SKM-1 (cell line): ENCODE results near the gene GRP.
A peak's percentile ranks its signal among the peaks of the same experiment; 100 is the strongest.

ENCODE experiments used
- DNase-seq: peaks from one replicate; lab custom pipeline; 2025; ENCODE audit not compliant: unreplicated experiment; lab: John Stamatoyannopoulos, UW

The GRP gene

GRCh38 chr18:59267503-59268126, 47.7 kb downstream of the GRP start:
- DNase-seq, result no peak

- DNase-seq, result no peak
Observed at GRCh38 chr18:59268127-59268720, 48.3 kb downstream of the GRP start.

DNA sequence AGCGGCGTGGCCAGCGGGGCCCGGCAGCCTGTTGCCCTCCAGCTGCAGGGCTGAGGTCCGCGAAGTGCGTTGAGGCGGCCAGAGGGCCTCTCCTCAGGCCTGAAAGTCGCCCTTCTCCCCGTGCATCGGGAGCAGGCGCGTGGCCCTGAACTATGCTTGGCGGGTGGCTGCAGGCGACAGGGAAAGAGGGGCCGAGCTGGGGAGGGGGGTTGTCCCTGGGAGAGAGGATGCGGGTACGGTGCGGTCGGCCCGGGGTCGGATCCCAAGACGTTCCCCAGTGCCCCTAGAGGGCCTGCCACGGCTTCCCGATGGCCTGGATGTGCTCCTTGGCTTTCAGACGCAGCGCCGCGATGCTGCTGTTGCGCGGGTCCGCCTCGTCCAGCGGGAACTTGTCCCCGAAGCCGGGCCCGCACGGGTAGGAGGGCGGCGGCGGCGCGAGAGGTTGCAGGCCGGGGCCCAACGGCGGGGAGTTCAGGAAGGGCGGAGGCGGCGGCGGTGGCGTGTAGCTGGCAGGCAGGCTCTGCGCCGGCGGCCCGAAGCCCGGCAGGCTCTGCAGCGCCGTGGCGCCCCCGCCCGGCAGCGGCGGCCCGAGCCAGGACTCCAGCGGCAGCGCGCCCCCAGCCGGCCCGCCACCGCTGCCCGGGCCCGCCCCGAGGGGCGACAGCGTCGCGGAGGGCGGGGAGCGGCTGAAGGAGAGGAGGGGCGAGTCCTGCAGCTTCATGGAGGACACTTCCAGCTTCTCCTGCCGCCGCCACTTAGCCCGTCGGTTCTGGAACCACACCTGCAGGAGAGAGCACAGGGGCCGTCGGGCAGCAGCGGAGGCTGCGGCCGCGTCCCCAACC, 49.0 kb downstream of the GRP start:
- DNase-seq, result no peak

GRCh38 chr18:59269563-59270119, 49.7 kb downstream of the GRP start:
- no peak for DNase-seq

- DNase-seq, result no peak
Observed at GRCh38 chr18:59270689-59271257, 50.8 kb downstream of the GRP start.

DNA sequence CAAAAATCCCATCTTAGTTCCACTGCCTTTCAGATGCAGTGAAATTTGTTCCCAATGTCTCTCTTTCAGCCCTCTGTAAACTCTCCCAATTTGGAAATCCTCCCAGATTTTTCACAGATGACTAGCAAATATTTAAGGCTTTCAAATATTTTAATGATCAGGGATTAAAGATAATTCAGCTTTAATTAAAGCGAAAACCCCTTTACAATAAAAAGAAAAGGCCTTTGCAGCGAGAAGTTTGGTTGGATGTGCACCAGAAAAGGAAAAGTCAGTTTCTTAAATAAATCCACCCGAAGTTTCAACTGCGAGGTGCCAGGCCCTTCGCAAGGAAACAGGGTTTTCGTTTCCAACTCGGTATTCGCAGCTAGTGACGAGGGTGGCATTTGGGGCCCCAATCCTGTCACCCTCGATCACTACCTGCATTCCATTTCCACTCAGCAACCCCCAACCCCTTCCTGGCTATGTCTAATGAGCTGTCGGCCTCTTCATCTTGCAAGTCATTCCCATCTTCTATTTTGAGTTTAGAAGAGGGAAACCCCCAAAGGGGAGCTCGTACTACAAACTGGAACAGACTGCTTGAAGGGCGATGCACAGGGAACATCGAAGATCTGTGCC, 51.8 kb downstream of the GRP start:
- no peak for DNase-seq

GRCh38 chr18:59272221-59272888, 52.4 kb downstream of the GRP start:
- no peak for DNase-seq

- DNase-seq, result peak; percentile 86
Observed at GRCh38 chr18:59272891-59273758, 53.2 kb downstream of the GRP start, which contains the start of gene RAX. Gene RAX, minus strand, starts transcription at chr18:59273454. Its CDS starts 248 bp downstream, at chr18:59273206.

DNA sequence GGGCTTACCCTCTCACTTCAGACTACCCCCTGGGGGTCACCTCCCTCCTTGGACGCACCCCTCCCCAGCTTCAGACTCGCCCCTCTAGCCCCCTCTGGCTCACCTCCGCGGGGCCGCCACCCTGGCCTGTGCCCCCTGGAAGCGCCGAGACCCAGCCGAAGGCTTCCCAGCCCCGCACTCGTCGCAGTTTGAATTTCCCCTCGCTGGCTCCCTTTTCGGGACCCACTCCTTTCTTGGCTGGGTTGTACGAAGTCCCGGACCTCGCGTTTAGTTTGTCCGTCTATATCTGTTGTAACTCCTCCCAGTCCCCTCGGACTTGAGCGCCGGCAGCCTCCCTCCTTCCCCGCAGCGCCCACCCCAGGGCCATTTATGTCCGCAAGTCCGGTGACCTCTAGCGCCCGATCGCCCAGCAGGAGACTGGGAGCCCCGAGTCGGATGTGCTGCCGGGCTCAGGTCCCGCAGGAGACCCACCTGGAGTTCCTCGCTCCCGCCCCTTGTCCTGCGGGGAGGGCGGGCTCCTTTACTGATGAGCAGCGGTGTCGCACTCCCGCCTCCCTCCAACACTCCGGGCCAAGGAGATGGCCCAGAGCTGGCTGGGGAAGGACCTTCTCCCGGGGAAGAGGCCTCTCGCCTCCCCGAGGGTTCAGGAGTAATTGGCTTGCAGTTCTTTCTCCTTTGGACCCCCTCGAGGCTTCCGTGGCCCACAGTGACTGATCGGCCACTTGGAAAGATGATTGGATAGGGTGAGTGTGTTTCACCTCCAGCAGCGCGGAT, 54.0 kb downstream of the GRP start:
- no peak for DNase-seq

- DNase-seq, result no peak
Observed at GRCh38 chr18:59274533-59274928, 54.6 kb downstream of the GRP start.

DNA sequence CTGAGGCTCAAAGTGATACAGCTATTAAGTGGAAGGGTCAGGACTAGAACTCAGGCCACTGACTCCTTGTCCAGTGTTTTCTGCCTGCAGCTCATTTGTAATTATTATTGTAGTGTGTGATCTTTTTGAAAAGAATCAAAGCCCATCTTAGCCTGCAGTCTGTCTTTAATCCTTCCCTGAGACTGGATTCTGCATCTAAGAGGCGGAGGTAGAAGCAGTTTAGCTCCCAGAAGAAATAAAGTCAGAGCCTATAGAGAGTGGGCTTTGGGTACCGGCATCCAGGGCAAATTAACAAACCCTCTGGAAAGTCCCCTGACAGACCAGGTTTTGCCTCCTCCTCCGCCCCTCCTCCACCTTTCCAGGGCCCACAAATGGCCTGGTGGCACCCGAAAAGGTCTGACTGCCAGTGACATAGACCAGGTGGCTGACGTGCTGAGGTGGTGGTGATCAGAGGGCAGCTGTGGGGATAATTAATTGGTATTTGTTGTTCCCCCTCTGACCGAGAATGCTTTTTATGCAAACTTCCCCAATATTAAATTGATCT, 55.5 kb downstream of the GRP start:
- no peak for DNase-seq

DNA sequence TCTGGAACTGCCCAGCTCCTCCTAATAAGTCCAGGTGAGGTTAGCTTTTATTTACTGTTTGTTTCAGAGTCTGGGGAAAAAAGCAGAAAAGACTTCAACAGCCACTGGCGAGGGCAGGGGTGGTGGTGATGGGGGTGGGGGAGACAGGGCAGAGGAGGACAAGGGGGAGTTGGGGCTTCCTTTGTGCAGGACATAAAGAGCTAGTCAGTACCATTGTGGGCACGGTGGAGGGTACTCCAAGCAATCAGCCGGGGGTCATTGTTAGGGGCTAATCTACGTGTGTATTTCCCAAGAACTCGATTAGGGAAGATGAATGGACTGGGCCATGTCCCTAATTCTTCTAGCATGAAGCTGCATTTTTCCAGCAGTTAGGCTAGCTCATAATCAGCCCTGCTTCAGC, 56.1 kb downstream of the GRP start:
- DNase-seq, result no peak

GRCh38 chr18:59278793-59279192, 58.8 kb downstream of the GRP start:
- DNase-seq, result no peak

DNA sequence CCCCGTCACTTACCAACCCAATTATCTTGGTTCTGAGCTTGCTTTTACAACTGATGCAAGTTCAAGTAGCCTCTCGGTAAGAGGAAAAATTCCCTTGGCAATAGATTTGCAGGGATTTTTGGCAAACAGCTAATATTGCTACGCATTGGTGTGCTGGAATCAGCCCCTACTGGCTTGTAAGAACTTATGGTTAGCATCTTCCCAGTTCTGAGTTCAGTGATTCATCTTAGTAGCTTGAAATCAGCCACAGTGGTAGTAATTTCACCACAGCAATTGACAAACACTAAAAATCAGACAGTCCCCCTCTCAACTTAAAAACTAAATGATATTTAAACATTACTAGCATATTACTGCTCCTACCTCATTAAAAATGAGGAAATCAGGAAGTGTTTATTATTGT, 59.2 kb downstream of the GRP start:
- no peak for DNase-seq

DNA sequence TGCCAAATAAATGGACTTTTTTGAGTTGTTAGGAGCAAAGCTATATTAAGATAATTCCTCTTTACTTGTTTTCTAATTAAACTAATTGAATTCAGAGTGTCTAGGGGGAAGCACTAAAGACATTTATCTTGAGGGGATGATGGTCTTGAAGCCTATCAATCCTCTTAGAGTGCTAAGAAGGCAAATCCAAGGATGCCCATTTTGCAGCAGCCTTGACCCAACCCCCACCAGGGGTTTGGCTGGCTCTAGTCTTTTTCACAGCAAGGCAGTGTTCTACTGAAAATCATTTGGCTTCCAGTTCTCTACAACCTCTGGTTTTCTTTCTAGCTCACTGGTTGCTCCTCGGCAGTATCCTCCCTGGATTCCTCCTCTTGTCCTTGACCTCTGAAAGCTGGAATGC, 59.8 kb downstream of the GRP start:
- DNase-seq, result no peak
